ENCODE measurements around the gene RFPL4AL1. TPM values are rescaled to one million over a fixed set of nuclear protein-coding genes. Genes with fewer than 3 reads are reported as not detected.

The RFPL4AL1 gene
- total and polyA plus RNA-seq, 9 of the 15 experiments (the other 6 are each of a cell fraction or from before 2014, with no cell fraction given) = 0.18 to 0.21 TPM; not detected in 7

DNA sequence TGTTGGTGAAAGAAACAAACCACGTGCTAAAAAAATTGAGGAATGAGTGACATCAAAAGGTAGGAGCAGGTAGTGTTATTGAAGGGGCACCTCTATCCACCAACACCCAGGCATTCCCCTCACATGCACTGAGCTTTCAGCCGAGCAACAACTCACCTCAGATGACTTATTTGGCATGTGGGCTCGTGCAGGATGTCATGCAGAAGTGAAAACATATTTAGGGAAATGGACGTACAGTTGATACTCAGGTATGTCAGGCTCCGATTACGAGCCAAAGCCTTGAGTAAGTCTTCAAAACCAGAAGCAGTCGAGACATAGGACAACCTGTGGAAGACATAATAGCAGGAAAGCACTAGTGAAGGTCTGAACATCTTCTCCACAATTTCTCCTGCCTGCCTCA is 32.5 kb downstream of the RFPL4AL1 start (continued):
- TF ChIP-seq TAF15 (IDR thresholded peaks at IDR 0.05; ENCODE audit: low read depth, low read length) = no peak
- no peak for TF ChIP-seq KHSRP (IDR thresholded peaks at IDR 0.05)

DNA sequence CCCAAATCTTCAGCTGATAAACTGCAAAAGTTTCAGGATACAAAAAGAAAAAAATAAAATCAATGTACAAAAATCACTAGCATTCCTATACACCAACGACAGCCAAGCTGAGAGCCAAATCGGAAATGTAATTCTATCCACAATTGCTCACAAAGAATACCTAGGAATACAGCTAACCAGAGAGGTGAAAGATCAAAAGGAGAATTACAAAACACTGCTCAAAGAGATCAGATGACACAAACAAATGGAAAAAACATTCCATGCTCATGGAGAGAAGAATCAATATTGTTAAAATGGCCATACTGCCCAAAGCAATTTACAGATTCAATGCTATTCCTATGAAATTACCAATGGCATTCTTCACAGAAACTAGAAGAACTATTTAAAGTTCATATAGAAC is 33.4 kb downstream of the RFPL4AL1 start:
- no peak for FAIRE-seq
- ATAC-seq = no peak
- Histone ChIP-seq H3K36me3 (ENCODE audit: control insufficient read depth, insufficient read depth, low read length) (no peaks in the 10 kb centered on the region), H3K9me3 (replicated peaks; ENCODE audit: control insufficient read depth, insufficient read depth, low read depth, low read length) (no peaks in the 10 kb centered on the region), H3K9me1 (ENCODE audit: control insufficient read depth, insufficient read depth, low read length) (no peaks in the 10 kb centered on the region), H3K4me3 (no peak overlapping the region), H3K4me2 (ENCODE audit: insufficient read depth, low read length) (no peak overlapping the region), H3K4me1 (replicated peaks in 1 of 2; ENCODE audit: control insufficient read depth in 2 of 2, insufficient read depth in 2 of 2, low read length in 2 of 2) (no peaks in the 10 kb centered on the region), H3K27me3 (ENCODE audit: control insufficient read depth in 2 of 2, insufficient read depth in 2 of 2, low read length in 2 of 2) (peaks cover 12 to 19% of the 10 kb centered on the region in 2 experiments), H3K79me2 (ENCODE audit: control insufficient read depth, insufficient read depth, low read length) (no peaks in the 10 kb centered on the region), H2AFZ (ENCODE audit: low read depth, low read length) (no peak overlapping the region), H3K9ac (ENCODE audit: insufficient read depth in 1 of 2, low read depth in 2 of 2, low read length in 2 of 2) (no peak overlapping the region), H4K20me1 (replicated peaks; ENCODE audit: control insufficient read depth, insufficient read depth, low read length) (no peaks in the 10 kb centered on the region), H3K27ac (ENCODE audit: extremely low read depth, low read depth, low read length) (no peak overlapping the region)
- ChIA-PET POLR2A (no interaction called here), CTCF (ENCODE audit: low intra/inter-chr PET ratio) (no interaction called here)
- BruUV-seq (replicated peaks) = no TSS peak
- 3% methylated on average over 2 of the region's 2 CpGs for WGBS (ENCODE audit: insufficient coverage, low coverage, missing lambda C conversion rate)
- in situ Hi-C loops (cut with MboI) = no loop called here
- DNase-seq (ENCODE audit: extremely low read depth in 1 of 4, low spot score in 3 of 4) = no peak
- intact Hi-C loops (cut with micrococcal nuclease) = loop anchor here (10.0 kb wide), 1 partner anchor 97 kb away; no protein-coding TSS in a partner anchor
- no peak for TF ChIP-seq LARP7 (IDR thresholded peaks at IDR 0.05)
- TF ChIP-seq, protein P1, sequence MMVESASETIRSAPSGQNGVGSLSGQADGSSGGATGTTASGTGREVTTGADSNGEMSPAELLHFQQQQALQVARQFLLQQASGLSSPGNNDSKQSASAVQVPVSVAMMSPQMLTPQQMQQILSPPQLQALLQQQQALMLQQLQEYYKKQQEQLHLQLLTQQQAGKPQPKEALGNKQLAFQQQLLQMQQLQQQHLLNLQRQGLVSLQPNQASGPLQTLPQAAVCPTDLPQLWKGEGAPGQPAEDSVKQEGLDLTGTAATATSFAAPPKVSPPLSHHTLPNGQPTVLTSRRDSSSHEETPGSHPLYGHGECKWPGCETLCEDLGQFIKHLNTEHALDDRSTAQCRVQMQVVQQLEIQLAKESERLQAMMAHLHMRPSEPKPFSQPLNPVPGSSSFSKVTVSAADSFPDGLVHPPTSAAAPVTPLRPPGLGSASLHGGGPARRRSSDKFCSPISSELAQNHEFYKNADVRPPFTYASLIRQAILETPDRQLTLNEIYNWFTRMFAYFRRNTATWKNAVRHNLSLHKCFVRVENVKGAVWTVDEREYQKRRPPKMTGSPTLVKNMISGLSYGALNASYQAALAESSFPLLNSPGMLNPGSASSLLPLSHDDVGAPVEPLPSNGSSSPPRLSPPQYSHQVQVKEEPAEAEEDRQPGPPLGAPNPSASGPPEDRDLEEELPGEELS (CRISPR knock-in tag; IDR thresholded peaks at IDR 0.05; ENCODE audit: borderline replicate concordance) = no peak
- TF ChIP-seq BCOR (IDR thresholded peaks at IDR 0.05) = no peak
- TF ChIP-seq ZNF197 (CRISPR knock-in tag; IDR thresholded peaks at IDR 0.05; ENCODE audit: low read depth) = no peak
- no peak for TF ChIP-seq SPI1 (IDR thresholded peaks at IDR 0.05; ENCODE audit: borderline replicate concordance, low read depth, low read length)
- TF ChIP-seq MYNN (IDR thresholded peaks at IDR 0.05) = no peak
- TF ChIP-seq MYNN (CRISPR knock-in tag; IDR thresholded peaks at IDR 0.05) = no peak
- TF ChIP-seq, protein P2, sequence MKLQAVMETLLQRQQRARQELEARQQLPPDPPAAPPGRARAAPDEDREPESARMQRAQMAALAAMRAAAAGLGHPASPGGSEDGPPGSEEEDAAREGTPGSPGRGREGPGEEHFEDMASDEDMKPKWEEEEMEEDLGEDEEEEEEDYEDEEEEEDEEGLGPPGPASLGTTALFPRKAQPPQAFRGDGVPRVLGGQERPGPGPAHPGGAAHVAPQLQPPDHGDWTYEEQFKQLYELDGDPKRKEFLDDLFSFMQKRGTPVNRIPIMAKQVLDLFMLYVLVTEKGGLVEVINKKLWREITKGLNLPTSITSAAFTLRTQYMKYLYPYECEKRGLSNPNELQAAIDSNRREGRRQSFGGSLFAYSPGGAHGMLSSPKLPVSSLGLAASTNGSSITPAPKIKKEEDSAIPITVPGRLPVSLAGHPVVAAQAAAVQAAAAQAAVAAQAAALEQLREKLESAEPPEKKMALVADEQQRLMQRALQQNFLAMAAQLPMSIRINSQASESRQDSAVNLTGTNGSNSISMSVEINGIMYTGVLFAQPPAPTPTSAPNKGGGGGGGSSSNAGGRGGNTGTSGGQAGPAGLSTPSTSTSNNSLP (IDR thresholded peaks at IDR 0.05; ENCODE audit: borderline replicate concordance, low read depth, low read length) = no peak
- no peak for TF ChIP-seq SREBF1 (IDR thresholded peaks at IDR 0.05; ENCODE audit: borderline replicate concordance, low read depth, low read length)
- no peak for TF ChIP-seq SIRT6 (IDR thresholded peaks at IDR 0.05; ENCODE audit: low read depth, low read length)
- no peak for TF ChIP-seq SIN3A (IDR thresholded peaks at IDR 0.05; ENCODE audit: borderline replicate concordance in 2 of 2, control insufficient read depth in 1 of 2, low read depth in 2 of 2, low read length in 2 of 2)
- TF ChIP-seq BRCA1 (IDR thresholded peaks at IDR 0.05) = no peak
- TF ChIP-seq BRCA1 (CRISPR knock-in tag; IDR thresholded peaks at IDR 0.05) = no peak
- TF ChIP-seq SMC3 (conservative IDR thresholded peaks at IDR 0.05; ENCODE audit: insufficient read depth, low read depth, low read length) = no peak
- no peak for TF ChIP-seq PTBP1 (IDR thresholded peaks at IDR 0.05; ENCODE audit: low read depth, low read length)
- TF ChIP-seq, protein P3, sequence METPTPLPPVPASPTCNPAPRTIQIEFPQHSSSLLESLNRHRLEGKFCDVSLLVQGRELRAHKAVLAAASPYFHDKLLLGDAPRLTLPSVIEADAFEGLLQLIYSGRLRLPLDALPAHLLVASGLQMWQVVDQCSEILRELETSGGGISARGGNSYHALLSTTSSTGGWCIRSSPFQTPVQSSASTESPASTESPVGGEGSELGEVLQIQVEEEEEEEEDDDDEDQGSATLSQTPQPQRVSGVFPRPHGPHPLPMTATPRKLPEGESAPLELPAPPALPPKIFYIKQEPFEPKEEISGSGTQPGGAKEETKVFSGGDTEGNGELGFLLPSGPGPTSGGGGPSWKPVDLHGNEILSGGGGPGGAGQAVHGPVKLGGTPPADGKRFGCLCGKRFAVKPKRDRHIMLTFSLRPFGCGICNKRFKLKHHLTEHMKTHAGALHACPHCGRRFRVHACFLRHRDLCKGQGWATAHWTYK (CRISPR knock-in tag; IDR thresholded peaks at IDR 0.05) = no peak
- TF ChIP-seq BRD4 (IDR thresholded peaks at IDR 0.05) = no peak
- no peak for TF ChIP-seq TRIM24 (IDR thresholded peaks at IDR 0.05)
